HG02973 (cell line): Measurements from ENCODE around the gene INTS11.

Source experiments
- ATAC-seq: cut with Tn5 transposase; IDR thresholded peaks from one replicate; pipeline ENCODE4 v1.9.1; 2021; ENCODE audit warnings: moderate library complexity; ENCODE audit not compliant: unreplicated experiment

Gene INTS11

GRCh38 chr1:1272341-1273208, 51.9 kb downstream of the INTS11 start:
- no peak for ATAC-seq

- no peak for ATAC-seq
Measured at GRCh38 chr1:1270813-1271212, 53.6 kb downstream of the INTS11 start.

- no peak for ATAC-seq
Measured at GRCh38 chr1:1268284-1268682, 56.2 kb downstream of the INTS11 start.

GRCh38 chr1:1267488-1268283, 56.8 kb downstream of the INTS11 start:
- no peak for ATAC-seq

- no peak for ATAC-seq
Measured at GRCh38 chr1:1264868-1265272, 59.6 kb downstream of the INTS11 start.

- ATAC-seq: no peak
Measured at GRCh38 chr1:1264026-1264425, 60.4 kb downstream of the INTS11 start.

GRCh38 chr1:1262758-1263157, 61.7 kb downstream of the INTS11 start:
- no peak for ATAC-seq

GRCh38 chr1:1262071-1262470, 62.4 kb downstream of the INTS11 start:
- ATAC-seq: no peak
